MM.1S (cell line): Measurements from ENCODE around the gene GRB2.

Experiments used
- DNase-seq: peaks from one replicate; pipeline ENCODE4 v3.0.0-alpha.2; 2015
- H2AFZ ChIP-seq: fragments of 300-600 bp; sonication (generic); 2 replicates; pipeline ENCODE4 v1.6.0; 2016; ENCODE audit warnings: antibody characterized with exemption, low read length
- H3F3A ChIP-seq: fragments of 300-600 bp; sonication (generic); 2 replicates; pipeline ENCODE4 v1.6.1; 2016; ENCODE audit warnings: mild to moderate bottlenecking, antibody characterized with exemption, low read length, moderate library complexity, mixed read lengths; ENCODE audit not compliant: insufficient read depth
- H3K27ac ChIP-seq: fragments of 300-600 bp; sonication (generic); 2 replicates; pipeline ENCODE4 v1.5.1; 2016; ENCODE audit warnings: mild to moderate bottlenecking, low read length
- H3K27me3 ChIP-seq: fragments of 300-600 bp; sonication (generic); replicated peaks from 2 replicates; pipeline ENCODE4 v1.6.0; 2016; ENCODE audit warnings: low read length; ENCODE audit not compliant: insufficient read depth
- H3K36me3 ChIP-seq: fragments of 300-600 bp; sonication (generic); replicated peaks from 2 replicates; pipeline ENCODE4 v1.6.1; 2016; ENCODE audit warnings: mild to moderate bottlenecking, low read length, mixed read lengths; ENCODE audit not compliant: insufficient read depth
- H3K4me1 ChIP-seq: fragments of 300-600 bp; sonication (generic); 2 replicates; pipeline ENCODE4 v1.6.1; 2016; ENCODE audit warnings: low read length, mixed read lengths
- H3K4me2 ChIP-seq: fragments of 300-600 bp; sonication (generic); 2 replicates; pipeline ENCODE4 v1.6.0; 2016; ENCODE audit warnings: low read depth, low read length
- H3K4me3 ChIP-seq: fragments of 300-600 bp; sonication (generic); 2 replicates; pipeline ENCODE4 v1.5.1; 2016; ENCODE audit warnings: low read length, mixed read lengths
- H3K79me2 ChIP-seq: fragments of 300-600 bp; sonication (generic); 2 replicates; pipeline ENCODE4 v1.6.1; 2016; ENCODE audit warnings: mixed run types, low read length, mixed read lengths
- H3K9ac ChIP-seq: fragments of 300-600 bp; sonication (generic); 2 replicates; pipeline ENCODE4 v1.6.1; 2016; ENCODE audit warnings: low read length, mixed read lengths
- H3K9me2 ChIP-seq: fragments of 300-600 bp; sonication (generic); replicated peaks from 2 replicates; pipeline ENCODE4 v1.6.1; 2016; ENCODE audit warnings: mild to moderate bottlenecking, low read length, mixed read lengths; ENCODE audit not compliant: insufficient read depth
- H3K9me3 ChIP-seq: fragments of 300-600 bp; sonication (generic); replicated peaks from 2 replicates; pipeline ENCODE4 v1.6.1; 2016; ENCODE audit warnings: mild to moderate bottlenecking, low read length, mixed read lengths; ENCODE audit not compliant: insufficient read depth
- H4K20me1 ChIP-seq: fragments of 300-600 bp; sonication (generic); 2 replicates; pipeline ENCODE4 v1.6.1; 2016; ENCODE audit warnings: mild to moderate bottlenecking, low read length, moderate library complexity, mixed read lengths; ENCODE audit not compliant: insufficient read depth
- EZH2 ChIP-seq: fragments of 300-600 bp; sonication (generic); optimal IDR thresholded peaks from 2 replicates; pipeline ENCODE3; 2017; ENCODE audit warnings: low read depth, mild to moderate bottlenecking, antibody characterized with exemption, low read length, mixed read lengths
- EZH2phosphoT487 ChIP-seq: fragments of 300-600 bp; sonication (generic); IDR thresholded peaks from 2 replicates; pipeline ENCODE4 v1.6.1; 2018; ENCODE audit warnings: antibody characterized with exemption, low read length
- TF ChIP-seq, protein P1 (sequence below): fragments of 300-600 bp; sonication (generic); IDR thresholded peaks from 2 replicates; pipeline ENCODE4 v1.5.1; 2016; ENCODE audit warnings: antibody characterized with exemption, low read length, mixed read lengths

GRB2 gene

DNA sequence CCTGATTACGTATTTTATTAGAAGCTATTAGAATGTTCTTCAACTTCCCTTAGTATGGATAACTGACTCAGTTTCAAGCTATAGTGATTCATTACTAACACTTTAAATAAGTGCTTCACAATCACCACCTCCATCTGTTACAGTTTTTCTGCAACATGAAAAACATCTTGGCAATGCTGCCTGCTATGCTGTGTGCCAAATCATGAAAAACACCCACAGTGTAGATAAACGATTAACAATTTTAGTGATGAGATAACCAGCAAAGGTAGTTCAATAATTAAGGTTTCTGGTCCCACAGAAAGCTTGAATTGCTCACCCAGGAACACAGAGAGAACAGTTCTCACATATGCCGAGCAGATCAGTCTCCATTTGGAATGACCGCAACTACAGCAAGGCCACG, 64.8 kb downstream of the GRB2 start:
- no peaks in the 10 kb centered on the region for H3F3A ChIP-seq

DNA sequence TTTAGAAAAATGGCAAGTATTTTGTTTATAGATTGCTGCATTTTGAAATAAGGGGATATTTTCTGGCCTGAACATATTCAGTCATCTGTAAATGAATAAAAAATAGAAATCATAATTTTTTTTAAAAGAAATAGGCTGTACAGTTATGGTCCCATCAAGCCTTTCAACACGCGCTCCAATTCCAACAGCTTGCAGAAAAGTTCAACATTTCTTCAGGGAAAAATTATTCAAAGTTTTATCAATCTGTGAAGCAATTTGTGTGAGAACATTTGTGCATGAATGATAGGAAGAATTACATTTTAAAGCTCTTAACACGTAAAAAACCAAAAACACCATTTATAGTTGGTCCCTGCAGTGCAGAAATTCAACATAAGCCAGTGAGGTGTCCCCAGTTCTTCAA, 65.5 kb downstream of the GRB2 start:
- Histone ChIP-seq H3F3A (no peaks in the 10 kb centered on the region), H2AFZ (no peak overlapping the region), H3K27ac (no peak overlapping the region), H3K4me1 (no peaks in the 10 kb centered on the region), H4K20me1 (peaks cover 12% of the 10 kb centered on the region), H3K9me3 (no peaks in the 10 kb centered on the region), H3K9me2 (no peaks in the 10 kb centered on the region), H3K4me3 (no peak overlapping the region), H3K4me2 (no peak overlapping the region), H3K9ac (no peak overlapping the region), H3K36me3 (no peaks in the 10 kb centered on the region), H3K27me3 (no peaks in the 10 kb centered on the region), H3K79me2 (peaks cover 78% of the 10 kb centered on the region)
- no peak for TF ChIP-seq EZH2phosphoT487
- TF ChIP-seq, protein P1, sequence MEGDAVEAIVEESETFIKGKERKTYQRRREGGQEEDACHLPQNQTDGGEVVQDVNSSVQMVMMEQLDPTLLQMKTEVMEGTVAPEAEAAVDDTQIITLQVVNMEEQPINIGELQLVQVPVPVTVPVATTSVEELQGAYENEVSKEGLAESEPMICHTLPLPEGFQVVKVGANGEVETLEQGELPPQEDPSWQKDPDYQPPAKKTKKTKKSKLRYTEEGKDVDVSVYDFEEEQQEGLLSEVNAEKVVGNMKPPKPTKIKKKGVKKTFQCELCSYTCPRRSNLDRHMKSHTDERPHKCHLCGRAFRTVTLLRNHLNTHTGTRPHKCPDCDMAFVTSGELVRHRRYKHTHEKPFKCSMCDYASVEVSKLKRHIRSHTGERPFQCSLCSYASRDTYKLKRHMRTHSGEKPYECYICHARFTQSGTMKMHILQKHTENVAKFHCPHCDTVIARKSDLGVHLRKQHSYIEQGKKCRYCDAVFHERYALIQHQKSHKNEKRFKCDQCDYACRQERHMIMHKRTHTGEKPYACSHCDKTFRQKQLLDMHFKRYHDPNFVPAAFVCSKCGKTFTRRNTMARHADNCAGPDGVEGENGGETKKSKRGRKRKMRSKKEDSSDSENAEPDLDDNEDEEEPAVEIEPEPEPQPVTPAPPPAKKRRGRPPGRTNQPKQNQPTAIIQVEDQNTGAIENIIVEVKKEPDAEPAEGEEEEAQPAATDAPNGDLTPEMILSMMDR = no peak
- no peak for DNase-seq

More for the DNA sequence above, 64.8 kb downstream of the GRB2 start:
- Histone ChIP-seq H3K36me3 (no peaks in the 10 kb centered on the region), H3K4me1 (no peaks in the 10 kb centered on the region), H3K9ac (no peak overlapping the region), H3K9me2 (no peaks in the 10 kb centered on the region), H3K9me3 (no peaks in the 10 kb centered on the region), H2AFZ (no peak overlapping the region), H3K4me3 (no peak overlapping the region), H3K27me3 (no peaks in the 10 kb centered on the region), H4K20me1 (peaks cover 12% of the 10 kb centered on the region), H3K4me2 (no peak overlapping the region), H3K27ac (no peak overlapping the region), H3K79me2 (peaks cover 78% of the 10 kb centered on the region)
- TF ChIP-seq, protein P1 = no peak
- TF ChIP-seq EZH2 (no peak), EZH2phosphoT487 (no peak)
- no peak for DNase-seq

DNA sequence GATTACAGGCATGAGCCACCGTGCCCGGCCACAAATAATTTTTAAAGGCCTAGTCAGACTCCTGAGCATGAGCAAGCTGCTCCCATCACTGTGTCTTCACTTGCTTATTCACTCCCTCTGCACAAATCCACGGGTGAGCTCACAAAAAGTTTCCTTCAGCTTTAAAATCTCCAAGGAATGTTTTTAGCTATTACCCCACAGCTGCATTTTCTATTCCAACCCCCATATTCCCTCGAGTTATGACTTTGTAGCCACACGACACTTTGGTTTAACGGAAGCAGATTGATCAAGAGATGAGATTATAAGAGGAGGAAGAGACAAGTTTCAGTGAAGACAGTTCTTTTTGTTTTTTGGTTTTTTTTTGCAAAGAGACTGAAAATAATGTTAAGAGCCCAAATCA, 67.1 kb downstream of the GRB2 start:
- no peak for TF ChIP-seq EZH2phosphoT487
- TF ChIP-seq, protein P1 = no peak
- no peak for TF ChIP-seq EZH2
- Histone ChIP-seq H4K20me1 (peaks cover 6% of the 10 kb centered on the region; the same call in 1 of the 2 replicates), H3K36me3 (no peaks in the 10 kb centered on the region), H3K79me2 (peaks cover 80% of the 10 kb centered on the region), H3K9ac (no peak overlapping the region), H3K4me1 (no peaks in the 10 kb centered on the region), H3K4me2 (no peak overlapping the region), H3F3A (no peaks in the 10 kb centered on the region), H3K4me3 (no peak overlapping the region), H3K9me3 (no peaks in the 10 kb centered on the region), H3K27ac (no peak overlapping the region), H3K9me2 (no peaks in the 10 kb centered on the region), H2AFZ (no peak overlapping the region), H3K27me3 (no peaks in the 10 kb centered on the region)
- no peak for DNase-seq
